ENCODE data around the gene VPS41. TPM values are rescaled to one million over a fixed set of nuclear protein-coding genes. Genes with fewer than 3 reads are reported as not detected.

The VPS41 gene
- total and polyA plus RNA-seq, 2 of the 13 experiments (the other 11 are each of a cell fraction or from before 2014, with no cell fraction given), result 12.1 to 43.4 TPM

DNA sequence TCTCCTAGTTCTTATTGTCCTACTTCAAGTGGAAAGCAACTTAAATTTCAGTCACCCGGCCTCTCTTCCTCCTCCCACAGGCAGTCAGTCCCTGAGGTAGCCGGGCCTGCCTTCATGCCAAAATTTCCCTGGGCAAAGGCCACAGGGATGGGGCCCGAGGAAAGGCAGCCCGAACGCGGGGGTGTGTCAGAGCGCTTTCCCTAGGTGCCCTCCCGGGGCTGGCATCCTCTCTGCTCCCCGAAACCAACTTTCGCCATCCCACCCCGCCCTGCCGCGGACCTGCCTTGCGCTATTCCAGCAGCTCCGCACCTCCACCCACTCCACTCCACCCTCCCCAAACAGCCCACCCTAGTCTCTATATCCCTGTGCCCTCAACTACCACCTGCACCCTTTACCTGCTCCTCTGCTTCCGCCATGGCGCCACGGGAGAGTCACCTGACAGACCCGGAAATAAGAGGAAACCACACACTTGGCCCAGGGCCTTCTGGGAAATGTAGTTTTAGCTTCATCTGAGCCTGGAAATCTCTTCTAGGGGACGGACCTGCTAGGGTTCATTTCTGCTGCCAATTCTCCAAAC, at the start of gene VPS41 (continued):
- TF ChIP-seq ARID4A (CRISPR knock-in tag; IDR thresholded peaks at IDR 0.05; ENCODE audit: borderline replicate concordance) (peak; percentile 87), ARNT (IDR thresholded peaks at IDR 0.05) (no peak), ETV5 (CRISPR knock-in tag; IDR thresholded peaks at IDR 0.05; ENCODE audit: borderline replicate concordance) (peak; percentile 56; the same call in 1 of the 2 replicates), ASH2L (IDR thresholded peaks at IDR 0.05; ENCODE audit: insufficient read length, low read depth, low read length) (peak; percentile 70), ZKSCAN8 (CRISPR knock-in tag; IDR thresholded peaks at IDR 0.05; ENCODE audit: borderline replicate concordance) (0 out of 2 replicates have a peak, but pooled peaks have one; percentile 30), NFRKB (IDR thresholded peaks at IDR 0.05) (no peak), DBP (CRISPR knock-in tag; IDR thresholded peaks at IDR 0.05; ENCODE audit: not compliant biosample characterization) (no peak), CC2D1A (CRISPR knock-in tag; IDR thresholded peaks at IDR 0.05) (no peak), JUND (CRISPR knock-in tag; IDR thresholded peaks at IDR 0.05) (no peak), ZBTB44 (CRISPR knock-in tag; IDR thresholded peaks at IDR 0.05) (no peak), ZNF253 (CRISPR knock-in tag; IDR thresholded peaks at IDR 0.05; ENCODE audit: borderline replicate concordance) (peak; percentile 44; the same call in 1 of the 2 replicates), ZNF713 (CRISPR knock-in tag; IDR thresholded peaks at IDR 0.05) (0 out of 2 replicates have a peak, but pooled peaks have one; percentile 44), PAWR (CRISPR knock-in tag; IDR thresholded peaks at IDR 0.05; ENCODE audit: borderline replicate concordance) (no peak), RBAK (CRISPR knock-in tag; IDR thresholded peaks at IDR 0.05) (no peak), GTF2F1 (IDR thresholded peaks at IDR 0.05; ENCODE audit: low read length) (no peak), NRL (CRISPR knock-in tag; IDR thresholded peaks at IDR 0.05; ENCODE audit: borderline replicate concordance) (0 out of 2 replicates have a peak, but pooled peaks have one; percentile 29), ZHX1 (CRISPR knock-in tag; IDR thresholded peaks at IDR 0.05; ENCODE audit: low read depth) (no peak), SRF (IDR thresholded peaks at IDR 0.05; ENCODE audit: low read depth, low read length) (no peak)
- TF ChIP-seq, protein P1, sequence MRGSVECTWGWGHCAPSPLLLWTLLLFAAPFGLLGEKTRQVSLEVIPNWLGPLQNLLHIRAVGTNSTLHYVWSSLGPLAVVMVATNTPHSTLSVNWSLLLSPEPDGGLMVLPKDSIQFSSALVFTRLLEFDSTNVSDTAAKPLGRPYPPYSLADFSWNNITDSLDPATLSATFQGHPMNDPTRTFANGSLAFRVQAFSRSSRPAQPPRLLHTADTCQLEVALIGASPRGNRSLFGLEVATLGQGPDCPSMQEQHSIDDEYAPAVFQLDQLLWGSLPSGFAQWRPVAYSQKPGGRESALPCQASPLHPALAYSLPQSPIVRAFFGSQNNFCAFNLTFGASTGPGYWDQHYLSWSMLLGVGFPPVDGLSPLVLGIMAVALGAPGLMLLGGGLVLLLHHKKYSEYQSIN (CRISPR knock-in tag; IDR thresholded peaks at IDR 0.05; ENCODE audit: borderline replicate concordance), result no peak

All from HepG2 (cell line).